Motor neuron (in vitro differentiated cells): Measurements from ENCODE around the gene SREBF1. TPM values are rescaled to one million over a fixed set of nuclear protein-coding genes. Genes with fewer than 3 reads are reported as not detected.

ENCODE experiments used
- ATAC-seq, 8 experiments: fragments of 200-7000 bp; cut with Tn5 transposase; replicated peaks in 6 of 8; 2 replicates each; pipeline ENCODE4 v1.8.0; 2021; ENCODE audit warnings: mild to moderate bottlenecking in 8 of 8, moderate library complexity in 8 of 8
- H3K27ac ChIP-seq, 2 donors: fragments of 250-450 bp; sonication (Bioruptor Pico); 2 replicates each; pipeline ENCODE4 v1.9.0; 2021; ENCODE audit warnings: antibody characterized with exemption in 2 of 2, mild to moderate bottlenecking in 2 of 2, moderate library complexity in 1 of 2
- H3K4me1 ChIP-seq, 2 donors: fragments of 250-450 bp; sonication (Bioruptor Pico); replicated peaks in 1 of 2; 2 replicates each; pipeline ENCODE4 v1.6.1; 2021; ENCODE audit warnings: antibody characterized with exemption in 2 of 2, mild to moderate bottlenecking in 2 of 2, moderate library complexity in 1 of 2
- H3K4me3 ChIP-seq, 5 donors: fragments of 250-450 bp; sonication (Bioruptor Pico); 2 replicates each; pipeline ENCODE4 v1.9.0; 2021; ENCODE audit warnings: antibody characterized with exemption in 5 of 5, mild to moderate bottlenecking in 5 of 5, moderate library complexity in 4 of 5
- WGBS, 10 experiments: fragments of 450-650 bp; shearing (Covaris generic); methylation state at CpG; one replicate each; pipeline ENCODE4 v1.0.0; 2022; 5-methylcytosine and 5-hydroxymethylcytosine counted together
- in situ Hi-C, 9 experiments: fragments of 400-800 bp; cut with MboI; loops; one replicate each; pipeline ENCODE4 v1.15.0; 2021; ENCODE audit warnings: low sequenced_read_pairs in 9 of 9, low pct_unique_long_range_greater_than_20kb in 2 of 9; ENCODE audit not compliant: unreplicated experiment in 9 of 9
- total RNA-seq, 8 experiments: library from RNA; unstranded; fragments of 300-600 nt; gene quantifications; 2 replicates each; pipeline versions ENCODE4 v1.2.3 to v1.2.4, GENCODE V29; 2022

SREBF1 gene
- total RNA-seq, 8 experiments from 2014 or later = 14.0 to 204 (median 22.9) TPM

GRCh38 chr17:17824783-17825614, 11.8 kb downstream of the SREBF1 start:
- Histone ChIP-seq H3K4me3 (no peak overlapping the region), H3K27ac (peak overlapping the region; percentile 47 to 62), H3K4me1 (peaks cover 42 to 47% of the 10 kb centered on the region in 2 donors)
- in situ Hi-C loops = no loop called here
- 20 to 100% (median 62%) methylated on average over 1 to 4 of the region's 14 CpGs; no CpG with 5 or more reads in 4 of the 10 experiments for WGBS, 10 experiments
- ATAC-seq = peak in 4 of 8 experiments; percentile 7 to 15 (median 12)

DNA sequence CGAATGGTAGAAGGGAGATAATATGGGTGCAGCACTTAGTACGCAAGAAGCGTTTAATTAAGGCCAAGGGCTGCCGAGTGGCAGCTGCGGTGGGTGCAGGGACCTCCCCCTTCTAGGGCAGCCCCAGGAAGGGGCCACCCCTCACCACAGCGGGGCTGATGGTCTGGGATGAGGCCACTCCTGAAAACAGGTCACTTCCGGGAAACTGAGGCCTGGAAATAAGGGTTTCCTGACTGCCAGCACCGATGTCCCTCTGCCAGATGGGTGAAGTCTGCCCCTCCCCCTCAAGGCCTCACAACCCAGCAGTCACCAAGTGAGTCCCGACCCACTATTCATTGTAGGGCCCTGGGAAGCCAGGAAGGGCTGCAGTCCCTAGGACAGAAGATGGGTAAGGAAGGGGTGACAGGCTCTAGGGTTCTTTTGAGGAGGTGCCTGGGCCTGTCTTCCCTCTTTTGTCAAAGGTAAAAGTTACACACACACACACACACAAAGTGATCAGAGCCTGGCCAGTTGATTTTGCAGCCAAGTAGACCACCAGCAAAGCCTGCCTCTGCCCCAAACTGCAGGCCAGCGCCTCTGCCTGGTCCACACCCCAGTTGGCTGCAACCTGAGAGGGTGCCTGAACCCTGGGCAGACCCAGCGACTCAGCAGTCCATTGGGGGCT, 12.5 kb downstream of the SREBF1 start:
- peak in 4 of 8 experiments; percentile 0 to 2 (median 0) for ATAC-seq
- H3K4me3 ChIP-seq = peak overlapping the region; percentile 35 to 44 (median 41)
- H3K27ac ChIP-seq = peak overlapping the region; percentile 47 to 62
- peaks cover 42 to 53% of the 10 kb centered on the region in 2 donors for H3K4me1 ChIP-seq
- in situ Hi-C loops = no loop called here
- 0 to 63% (median 20%) methylated on average over 1 to 6 of the region's 11 CpGs; no CpG with 5 or more reads in 4 of the 10 experiments for WGBS, 10 experiments

DNA sequence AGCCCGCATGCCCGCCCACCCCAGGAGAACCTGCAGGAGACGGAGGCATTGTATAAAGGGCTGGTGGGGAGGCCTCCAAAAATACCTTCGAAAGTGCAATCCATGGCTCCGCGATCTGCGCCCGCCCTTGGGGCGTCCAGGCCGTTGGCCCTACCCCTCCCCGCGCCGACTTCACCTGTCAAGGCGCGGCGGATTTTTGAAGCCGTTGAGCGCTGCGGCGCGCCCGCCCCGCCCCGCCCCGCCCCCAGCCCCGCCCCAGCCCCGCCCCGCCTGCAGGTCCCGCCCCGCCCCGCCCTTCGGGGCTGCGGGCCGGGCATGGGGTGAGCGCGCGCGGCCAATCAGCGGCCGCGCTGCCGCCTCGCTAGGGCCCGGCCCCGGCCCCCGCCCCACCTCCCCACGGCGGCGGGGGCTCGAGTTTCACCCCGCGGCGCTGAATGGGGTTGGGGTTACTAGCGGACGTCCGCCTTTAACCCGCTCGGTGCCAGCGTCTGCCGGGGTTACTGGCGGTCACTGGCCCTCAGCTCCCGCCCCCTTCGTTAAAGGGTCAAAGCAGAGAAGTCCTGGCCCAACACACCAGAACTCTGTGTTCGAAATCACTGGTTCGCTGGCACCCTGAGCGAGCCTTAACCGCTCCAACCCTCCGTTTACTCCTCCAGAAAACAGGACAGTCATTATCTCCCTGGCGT, 13.2 kb downstream of the SREBF1 start:
- H3K27ac ChIP-seq = peak overlapping the region; percentile 47 to 62
- in situ Hi-C loops = no loop called here
- H3K4me1 ChIP-seq = peaks cover 42 to 58% of the 10 kb centered on the region in 2 donors
- WGBS, 10 experiments = 0 to 2% methylated on average over 4 to 6 of the region's 69 CpGs; no CpG with 5 or more reads in 8 of the 10 experiments
- peak; percentile 28 to 88 (median 80) for ATAC-seq
- H3K4me3 ChIP-seq = peak overlapping the region; percentile 35 to 44 (median 41)

DNA sequence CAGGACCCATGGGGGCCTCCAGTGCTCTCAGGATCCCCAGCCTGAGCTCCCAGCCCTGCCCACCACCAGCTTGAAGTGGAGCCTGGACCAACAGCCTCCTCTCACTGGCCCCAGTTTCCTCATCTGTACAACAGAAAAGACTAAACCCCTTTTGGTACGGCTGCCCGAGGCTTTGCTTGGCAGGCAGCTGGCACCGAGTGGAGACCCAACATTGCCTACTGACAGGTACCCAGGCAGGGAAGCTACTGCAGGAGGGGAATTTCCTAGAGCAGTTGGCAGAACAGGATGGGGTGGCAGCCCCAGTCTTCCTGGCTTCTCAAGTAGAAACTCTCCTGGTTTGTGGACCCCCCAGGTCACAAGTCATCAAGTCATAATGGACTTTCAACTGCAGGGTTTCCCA, 14.2 kb downstream of the SREBF1 start:
- Histone ChIP-seq H3K4me3 (peak overlapping the region in 2 of 5 donors; percentile 41 to 44), H3K4me1 (peaks cover 42 to 66% of the 10 kb centered on the region in 2 donors), H3K27ac (no peak overlapping the region)
- WGBS, 10 experiments = 10 to 100% (median 85%) methylated on average over 1 to 3 of the region's 3 CpGs; no CpG with 5 or more reads in 4 of the 10 experiments
- ATAC-seq = no peak
- in situ Hi-C loops = no loop called here

DNA sequence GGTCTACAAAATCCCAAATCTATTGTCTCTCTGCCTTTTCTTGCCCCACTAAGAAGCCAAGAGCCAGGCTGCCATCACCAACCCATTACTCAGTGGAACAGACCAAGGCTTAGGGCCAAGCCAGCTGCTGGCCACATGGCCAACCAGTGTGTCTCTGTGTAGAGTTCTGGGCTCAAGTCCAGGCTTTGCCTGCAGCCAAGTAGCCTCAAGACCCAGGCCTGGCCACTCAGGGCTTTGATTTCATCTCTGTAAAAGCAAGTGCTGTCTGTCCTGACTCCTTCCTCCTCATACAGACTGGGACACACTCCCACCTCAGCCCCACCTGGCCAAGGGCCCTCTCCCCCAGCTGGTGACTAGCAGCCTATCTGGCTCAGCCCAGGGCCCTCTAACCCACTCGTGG, 14.6 kb downstream of the SREBF1 start:
- Histone ChIP-seq H3K4me1 (peaks cover 42 to 67% of the 10 kb centered on the region in 2 donors), H3K27ac (no peak overlapping the region), H3K4me3 (no peak overlapping the region)
- peak in 3 of 8 experiments; percentile 4 to 32 (median 31) for ATAC-seq
- in situ Hi-C loops = no loop called here
- WGBS, 10 experiments = 80% methylated on average over 1 of the region's 1 CpG; no CpG with 5 or more reads in 9 of the 10 experiments

GRCh38 chr17:17820463-17821158, 16.2 kb downstream of the SREBF1 start:
- H3K4me1 ChIP-seq = peaks cover 42 to 75% of the 10 kb centered on the region in 2 donors
- 80 to 100% (median 83%) methylated on average over 2 to 6 of the region's 7 CpGs; no CpG with 5 or more reads in 6 of the 10 experiments for WGBS, 10 experiments
- no peak overlapping the region for H3K4me3 ChIP-seq
- H3K27ac ChIP-seq = no peak overlapping the region
- in situ Hi-C loops = no loop called here
- ATAC-seq = no peak

DNA sequence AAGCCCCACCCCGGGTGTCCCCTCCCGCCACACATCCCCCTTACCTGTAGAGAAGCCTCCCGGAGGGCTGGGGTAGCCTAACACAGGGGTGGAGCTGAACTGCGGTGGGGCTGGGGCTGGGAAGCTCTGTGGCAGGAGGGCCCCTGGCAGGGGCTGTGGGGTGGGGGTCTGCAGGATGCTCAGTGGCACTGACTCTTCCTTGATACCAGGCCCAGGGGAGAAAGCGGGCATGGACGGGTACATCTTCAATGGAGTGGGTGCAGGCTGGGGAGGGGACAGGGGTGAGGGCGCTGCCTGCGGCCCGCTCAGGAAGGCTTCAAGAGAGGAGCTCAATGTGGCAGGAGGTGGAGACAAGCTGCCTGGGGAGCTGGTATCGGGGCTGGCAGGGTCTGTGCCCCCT, 16.7 kb downstream of the SREBF1 start:
- ATAC-seq = no peak
- Histone ChIP-seq H3K4me1 (peaks cover 41 to 75% of the 10 kb centered on the region in 2 donors), H3K4me3 (no peak overlapping the region), H3K27ac (no peak overlapping the region)
- no CpG with 5 or more reads among the region's 10 CpGs for WGBS, 10 experiments
- in situ Hi-C loops = no loop called here

- Histone ChIP-seq H3K4me3 (no peak overlapping the region), H3K4me1 (peaks cover 39 to 70% of the 10 kb centered on the region in 2 donors), H3K27ac (no peak overlapping the region)
- ATAC-seq = peak; percentile 36 to 66 (median 52)
- in situ Hi-C loops = no loop called here
- 47 to 100% (median 80%) methylated on average over 1 to 3 of the region's 12 CpGs; no CpG with 5 or more reads in 7 of the 10 experiments for WGBS, 10 experiments
Observed at GRCh38 chr17:17819561-17819995, 17.2 kb downstream of the SREBF1 start.

DNA sequence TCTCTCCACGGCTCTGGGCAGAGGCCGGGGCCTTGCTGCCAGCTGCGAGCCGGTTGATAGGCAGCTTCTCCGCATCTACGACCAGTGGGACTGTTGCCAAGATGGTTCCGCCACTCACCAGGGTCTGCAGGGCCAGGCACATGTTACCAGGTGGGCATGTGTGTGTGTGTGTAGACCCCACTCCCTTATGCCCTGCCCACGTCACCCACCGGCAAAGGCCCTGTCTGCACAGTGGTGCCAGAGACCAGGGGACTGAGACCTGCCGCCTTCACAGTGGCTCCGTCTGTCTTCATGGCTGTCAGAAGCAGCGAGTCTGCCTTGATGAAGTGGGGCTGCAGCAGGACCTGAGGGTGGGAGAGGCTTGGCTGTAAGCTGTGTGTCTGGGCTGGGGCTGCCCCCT, 17.7 kb downstream of the SREBF1 start:
- ATAC-seq = no peak
- peaks cover 34 to 65% of the 10 kb centered on the region in 2 donors for H3K4me1 ChIP-seq
- no peak overlapping the region for H3K27ac ChIP-seq
- 60 to 91% methylated on average over 1 to 6 of the region's 12 CpGs; no CpG with 5 or more reads in 8 of the 10 experiments for WGBS, 10 experiments
- no peak overlapping the region for H3K4me3 ChIP-seq
- in situ Hi-C loops = no loop called here

DNA sequence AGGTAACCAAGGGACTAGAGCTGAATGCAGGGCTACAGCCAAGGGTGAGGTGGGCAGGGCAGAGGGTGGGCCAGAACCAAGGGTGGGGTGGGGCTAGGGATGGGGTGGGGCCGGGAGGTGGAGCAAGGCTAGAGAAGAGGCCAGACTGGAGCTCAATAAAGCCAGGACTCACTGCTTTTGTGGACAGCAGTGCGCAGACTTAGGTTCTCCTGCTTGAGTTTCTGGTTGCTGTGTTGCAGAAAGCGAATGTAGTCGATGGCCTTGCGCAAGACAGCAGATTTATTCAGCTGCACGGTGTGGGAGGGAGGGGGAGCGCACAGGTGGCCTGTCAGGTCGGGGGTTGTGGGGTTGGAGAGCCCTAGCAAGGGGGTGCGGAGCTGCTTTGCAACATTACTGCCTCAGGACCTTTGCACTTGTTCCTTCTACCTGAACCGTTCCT, 18.7 kb downstream of the SREBF1 start:
- in situ Hi-C loops = no loop called here
- H3K27ac ChIP-seq = no peak overlapping the region
- ATAC-seq = peak in 6 of 8 experiments; percentile 2 to 31 (median 8)
- WGBS, 10 experiments = no CpG with 5 or more reads among the region's 10 CpGs
- H3K4me3 ChIP-seq = no peak overlapping the region
- H3K4me1 ChIP-seq = peaks cover 28 to 58% of the 10 kb centered on the region in 2 donors

DNA sequence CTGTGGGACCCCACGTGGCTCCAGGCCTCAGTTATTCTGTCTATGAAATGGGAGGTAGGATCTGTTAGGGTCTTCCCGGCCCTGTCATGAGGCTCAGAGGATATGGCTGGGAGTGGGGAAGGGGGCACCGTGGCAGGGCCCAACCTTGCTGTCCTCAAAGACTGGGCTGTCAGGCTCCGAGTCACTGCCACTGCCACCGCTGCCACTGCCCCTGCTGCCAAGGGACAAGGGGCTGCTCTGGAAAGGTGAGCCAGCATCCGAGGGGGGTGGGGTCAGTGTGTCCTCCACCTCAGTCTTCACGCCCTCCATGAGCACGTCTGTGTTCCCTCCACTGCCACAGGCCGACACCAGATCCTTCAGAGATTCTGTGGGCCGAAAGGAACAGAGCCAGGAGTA, 19.2 kb downstream of the SREBF1 start:
- in situ Hi-C loops = no loop called here
- H3K27ac ChIP-seq = no peak overlapping the region
- WGBS, 10 experiments = 80 to 100% (median 100%) methylated on average over 1 to 2 of the region's 10 CpGs; no CpG with 5 or more reads in 7 of the 10 experiments
- ATAC-seq = no peak
- peaks cover 23 to 54% of the 10 kb centered on the region in 2 donors for H3K4me1 ChIP-seq
- no peak overlapping the region for H3K4me3 ChIP-seq

DNA sequence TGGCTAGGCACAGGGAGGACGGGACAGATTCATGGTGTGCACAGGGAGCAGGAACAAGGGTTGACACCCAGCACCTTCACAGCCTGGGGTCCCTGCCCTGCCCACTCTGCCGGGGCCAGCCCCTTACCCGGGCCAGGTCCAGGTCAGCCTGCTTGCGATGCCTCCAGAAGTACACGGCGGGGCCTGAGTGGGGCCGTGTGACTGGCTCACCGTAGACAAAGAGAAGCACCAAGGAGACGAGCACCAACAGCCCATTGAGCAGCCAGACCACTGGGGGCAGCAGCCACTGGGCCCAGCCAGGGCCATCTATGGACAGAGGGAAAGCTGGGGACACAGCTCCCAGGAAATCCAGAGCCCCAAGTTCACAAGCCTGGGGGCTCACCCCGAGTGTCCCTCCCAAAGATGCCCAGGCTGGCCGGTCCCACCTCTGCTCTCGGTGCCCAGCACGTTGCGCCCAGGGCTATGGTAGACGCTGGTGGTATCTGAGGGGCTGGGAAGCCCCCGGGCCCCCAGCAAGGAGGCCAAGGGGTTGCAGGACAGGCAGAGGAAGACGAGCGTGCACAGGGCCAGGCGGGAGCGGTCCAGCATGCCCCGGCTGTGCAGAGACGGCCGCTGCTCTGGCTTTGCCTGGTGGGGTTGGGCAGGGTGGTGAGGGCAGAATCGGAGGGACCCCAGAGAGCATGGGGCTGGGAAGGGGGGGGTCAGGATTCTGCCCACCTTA, 19.8 kb downstream of the SREBF1 start:
- peak in 5 of 8 experiments; percentile 10 to 55 (median 13) for ATAC-seq
- WGBS, 10 experiments = 60 to 90% methylated on average over 1 to 2 of the region's 24 CpGs; no CpG with 5 or more reads in 8 of the 10 experiments
- Histone ChIP-seq H3K4me1 (peaks cover 23 to 54% of the 10 kb centered on the region in 2 donors), H3K27ac (no peak overlapping the region), H3K4me3 (no peak overlapping the region)
- in situ Hi-C loops = no loop called here
